Neural cell (in vitro differentiated cells): ENCODE results near the gene CLEC3B.

Source experiments
- CTCF ChIP-seq: fragments of 450-650 bp; IDR thresholded peaks from 2 replicates; pipeline ENCODE4 v1.5.1; 2014; ENCODE audit warnings: antibody characterized with exemption, mild to moderate bottlenecking, moderate library complexity; ENCODE audit not compliant: poor library complexity, severe bottlenecking
- EP300 ChIP-seq: fragments of 450-650 bp; conservative IDR thresholded peaks from 2 replicates; pipeline ENCODE4 v1.6.1; 2014; ENCODE audit warnings: antibody characterized with exemption, mild to moderate bottlenecking, moderate library complexity; ENCODE audit not compliant: poor library complexity, severe bottlenecking
- POLR2AphosphoS5 ChIP-seq: IDR thresholded peaks from 2 replicates; pipeline ENCODE4 v1.6.1; 2012
- RAD21 ChIP-seq: fragments of 450-650 bp; conservative IDR thresholded peaks from 2 replicates; pipeline ENCODE4 v1.6.1; 2014; ENCODE audit warnings: antibody characterized with exemption, mild to moderate bottlenecking, moderate library complexity
- REST ChIP-seq: IDR thresholded peaks from 2 replicates; pipeline ENCODE4 v1.6.1; 2012; ENCODE audit warnings: borderline replicate concordance

- no peak for TF ChIP-seq RAD21
- TF ChIP-seq REST, result no peak
- TF ChIP-seq CTCF, result no peak
- TF ChIP-seq POLR2AphosphoS5, result no peak
- no peak for TF ChIP-seq EP300
Observed at GRCh38 chr3:45017821-45018220, 8.3 kb upstream of the CLEC3B start.
